WTC11 (cell line): Measurements from ENCODE around the gene MECR.

Source experiments
- CTCF ChIP-seq: fragments of 200-600 bp; IDR thresholded peaks from 2 replicates; pipeline ENCODE4 v1.8.0; 2022; ENCODE audit warnings: antibody characterized with exemption
- JUN ChIP-seq: sonication (generic); formaldehyde crosslinking; IDR thresholded peaks from 2 replicates; pipeline ENCODE4 v1.8.0; 2023; ENCODE audit warnings: mild to moderate bottlenecking, missing genetic modification reagents
- STAT6 ChIP-seq: sonication (generic); formaldehyde crosslinking; conservative IDR thresholded peaks from 2 replicates; pipeline ENCODE4 v1.8.1; 2023; ENCODE audit warnings: mild to moderate bottlenecking, low read depth, missing genetic modification reagents, moderate library complexity

- TF ChIP-seq STAT6 = no peak
- no peak for TF ChIP-seq CTCF
- no peak for TF ChIP-seq JUN (CRISPR knock-in tag)
These were observed 78.5 kb downstream of the MECR start for GRCh38 chr1:29152046-29152805.
